NOMO-1 treated with dmso at 0.1 percent for 144 hours (cell line): ENCODE data around the gene TMTC4.
"Not testable (repeated sequence)": the region's sequence is repeated elsewhere in the genome, so short reads cannot be mapped to it uniquely, and the experiment has no call there.

Source experiments
- DNase-seq: peaks from one replicate; lab custom pipeline; 2025; ENCODE audit not compliant: unreplicated experiment; lab: John Stamatoyannopoulos, UW

Gene TMTC4

DNA sequence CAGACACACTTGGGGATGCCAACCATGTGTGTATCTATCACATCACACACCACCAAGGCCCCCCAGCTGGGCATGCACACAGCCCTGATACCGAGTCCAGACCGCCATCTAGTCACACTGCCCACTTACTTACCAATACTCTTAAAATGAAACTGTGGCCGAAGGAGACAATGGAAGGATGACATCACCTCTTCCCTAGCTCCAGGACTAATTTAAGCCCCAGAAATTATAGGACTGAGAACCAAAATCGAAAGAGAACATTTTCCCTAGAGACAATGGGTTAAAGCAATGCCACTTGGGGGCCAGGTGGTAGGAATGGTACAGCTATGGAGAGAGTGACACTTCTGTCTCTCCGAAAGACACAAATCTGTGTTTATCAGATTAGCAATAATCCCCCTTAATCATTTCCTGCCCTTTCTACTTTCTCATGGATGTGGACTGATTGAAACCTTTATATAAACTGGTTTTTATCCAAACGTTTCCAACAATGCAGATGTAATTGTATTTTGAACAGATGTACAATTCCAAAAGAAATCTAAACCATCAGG lies 85.3 kb downstream of the TMTC4 start:
- DNase-seq, result no peak

- DNase-seq, result peak; percentile 49
Observed at GRCh38 chr13:100588331-100589177, 86.0 kb downstream of the TMTC4 start, which contains the start of gene GGACT. Gene GGACT (minus strand): TSS chr13:100588789. CDS start chr13:100532591, 56,198 bp downstream.

DNA sequence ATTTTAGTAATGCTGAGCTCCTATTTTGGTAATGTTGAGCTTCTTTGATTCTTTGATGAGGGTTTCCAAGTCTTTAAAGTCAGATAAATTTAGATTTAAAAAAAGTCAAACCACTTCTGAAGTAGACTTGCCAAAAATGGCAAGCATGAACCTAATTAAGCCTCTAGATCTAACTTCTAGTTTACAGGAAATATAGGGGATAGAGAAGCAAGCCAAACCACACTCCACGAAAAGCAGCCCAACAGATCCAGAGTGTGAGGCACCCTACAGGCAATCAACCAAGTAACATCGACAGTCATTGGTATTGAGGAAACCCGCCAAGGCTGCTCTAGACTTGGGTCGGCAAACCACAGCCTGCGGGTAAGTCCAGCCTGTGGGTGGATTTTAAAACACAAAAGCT lies 89.7 kb downstream of the TMTC4 start:
- DNase-seq, result no peak

DNA sequence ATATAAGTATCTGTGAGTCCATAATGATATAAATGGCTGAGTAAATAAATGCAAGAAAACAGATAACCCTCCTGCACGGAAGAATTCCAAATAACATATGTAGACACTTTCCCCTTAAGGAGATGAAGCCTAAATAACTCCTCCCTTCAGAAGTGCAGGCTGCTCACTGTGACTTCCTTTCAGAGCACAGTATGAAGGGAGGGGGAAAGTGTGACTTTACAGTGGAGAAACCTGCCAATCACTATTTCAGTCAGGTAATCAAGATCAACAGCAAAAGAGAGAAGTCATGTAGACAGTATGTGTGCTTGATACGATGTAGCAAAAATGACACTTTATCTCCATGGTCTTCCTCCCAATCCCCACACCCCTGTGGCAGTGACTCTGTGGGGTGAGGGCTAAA lies 93.1 kb downstream of the TMTC4 start:
- no peak for DNase-seq

DNA sequence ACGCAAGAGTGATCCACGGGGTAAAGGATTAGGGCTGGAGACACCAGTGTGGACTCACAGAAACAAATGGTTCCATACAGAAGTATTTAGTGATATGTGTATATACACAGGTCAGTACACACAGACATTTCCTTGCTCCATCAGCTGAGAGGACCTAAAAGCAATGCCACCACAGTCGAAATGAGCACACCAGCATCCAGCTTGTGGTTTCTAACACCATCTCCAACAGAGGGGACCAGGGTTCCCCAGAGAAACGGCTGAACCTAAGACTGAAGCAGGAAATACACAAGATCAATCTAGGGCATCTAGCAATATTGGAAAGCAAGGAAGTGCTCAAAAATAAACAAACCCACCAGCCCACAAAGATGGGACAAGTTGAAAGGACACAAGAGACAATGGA lies 93.6 kb downstream of the TMTC4 start:
- no peak for DNase-seq

DNA sequence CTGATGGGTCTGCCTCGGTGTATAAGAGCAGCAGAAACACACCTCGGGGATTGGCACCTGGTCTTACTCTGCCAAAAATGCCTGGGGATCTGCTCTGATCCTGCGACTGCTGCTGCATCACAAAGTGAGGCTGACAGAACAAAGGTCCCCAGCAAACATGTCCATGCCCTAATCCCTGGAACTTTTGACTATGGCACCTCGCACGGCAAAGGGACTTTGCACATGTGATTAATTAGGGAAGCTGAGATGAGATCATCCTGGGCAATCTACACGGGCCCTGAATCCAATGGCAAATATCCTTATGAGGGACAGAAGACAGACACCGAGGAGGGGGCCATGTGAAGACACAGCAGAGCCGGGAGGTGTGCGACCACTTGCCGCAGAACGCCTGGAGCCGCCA lies 94.5 kb downstream of the TMTC4 start:
- DNase-seq, result no peak

- DNase-seq, result not testable (repeated sequence)
Observed at GRCh38 chr13:100577239-100577638, 97.4 kb downstream of the TMTC4 start.

DNA sequence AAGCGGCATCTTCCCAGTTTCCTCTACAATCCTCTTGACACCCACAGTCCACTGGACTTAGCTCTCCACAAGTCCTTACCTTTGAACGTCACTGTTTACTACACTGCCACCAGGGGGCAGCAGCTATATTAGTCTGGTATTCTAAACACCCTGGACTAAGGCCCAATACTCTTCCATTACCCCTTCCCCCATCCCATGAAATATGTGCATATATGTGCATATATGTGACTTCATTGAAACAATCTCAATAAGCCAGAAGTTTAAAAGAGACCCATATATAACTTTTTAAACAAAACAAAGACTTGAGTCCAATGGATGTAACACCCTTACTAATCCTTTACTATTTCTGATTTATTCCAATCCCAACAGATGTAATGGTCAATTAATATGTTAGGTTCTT lies 101.5 kb downstream of the TMTC4 start:
- peak; percentile 22 for DNase-seq

- DNase-seq, result no peak
Observed at GRCh38 chr13:100566543-100566942, 108.1 kb downstream of the TMTC4 start.

DNA sequence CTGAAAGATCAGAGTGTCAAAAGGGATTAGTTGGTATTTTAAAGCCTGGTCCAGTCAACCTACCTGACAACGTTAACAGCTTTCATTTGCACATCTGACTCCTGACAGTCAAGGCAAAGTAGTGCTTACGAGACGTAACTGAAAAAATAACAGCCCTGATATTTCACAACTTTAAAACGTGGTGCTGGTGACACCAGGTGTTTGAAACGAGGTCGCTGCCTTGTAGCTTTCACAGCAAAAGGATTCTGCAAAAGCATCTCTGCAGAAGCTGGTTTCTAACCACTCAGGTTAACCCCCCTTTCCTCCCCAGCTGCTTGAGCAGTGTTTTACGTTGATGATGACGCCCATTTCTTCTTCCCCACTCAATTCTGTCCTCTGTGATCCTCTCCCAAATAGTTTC lies 109.3 kb downstream of the TMTC4 start:
- DNase-seq, result no peak

DNA sequence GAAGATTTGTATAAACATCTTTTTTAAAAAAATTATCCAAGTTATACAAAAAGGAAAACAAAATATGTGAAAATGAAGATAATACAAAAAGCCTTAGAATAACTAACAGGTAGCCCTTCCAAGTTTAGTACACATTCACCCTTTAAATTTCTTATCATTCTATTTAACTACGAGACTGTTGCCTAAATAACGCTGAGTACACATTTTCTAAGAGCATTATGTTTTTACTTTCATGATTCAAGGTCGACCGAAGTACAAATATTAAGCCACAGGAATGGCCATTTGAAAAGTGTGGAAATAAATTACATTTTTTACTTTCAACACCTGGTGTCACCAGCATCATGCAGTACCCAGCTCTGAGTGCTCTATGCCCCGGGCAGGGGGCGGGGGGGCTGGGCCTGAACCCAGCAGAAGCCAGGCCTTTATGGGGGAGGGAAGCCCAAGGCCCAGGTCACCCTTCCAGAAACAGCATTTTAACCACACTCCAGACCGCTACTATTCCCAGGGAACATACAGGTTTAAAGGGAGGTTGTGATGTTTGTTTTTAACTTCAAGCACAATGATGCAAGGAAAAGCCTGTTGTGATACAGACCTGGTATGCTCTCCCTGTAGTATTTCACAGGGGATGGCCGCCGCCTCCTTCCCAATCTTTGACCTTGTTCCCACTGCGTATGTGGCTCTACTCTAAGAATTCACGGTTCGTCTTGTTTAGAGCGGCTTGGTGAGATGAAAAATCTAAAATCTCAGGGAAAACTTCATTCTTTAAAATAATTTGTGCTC lies 110.0 kb downstream of the TMTC4 start:
- no peak for DNase-seq

DNA sequence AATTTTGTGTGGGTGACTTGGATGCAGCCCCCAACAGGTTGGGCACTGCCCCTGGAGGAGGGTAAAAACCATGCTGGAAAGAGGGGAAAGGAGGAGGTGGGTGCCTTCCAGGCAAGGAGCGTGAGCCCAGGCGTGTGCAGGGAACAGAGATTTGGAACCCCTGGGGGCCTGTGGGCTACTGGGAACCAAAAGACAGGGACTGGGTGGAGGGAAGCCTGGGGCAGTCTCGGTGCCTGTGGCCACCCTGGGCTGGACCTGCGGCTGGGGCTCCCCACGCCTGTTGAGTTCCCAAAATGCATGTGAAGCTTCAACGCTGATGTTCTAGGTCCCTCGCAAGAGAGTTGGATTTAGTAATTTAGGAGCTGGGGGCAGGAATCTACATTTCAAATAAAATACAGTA lies 110.8 kb downstream of the TMTC4 start:
- no peak for DNase-seq

DNA sequence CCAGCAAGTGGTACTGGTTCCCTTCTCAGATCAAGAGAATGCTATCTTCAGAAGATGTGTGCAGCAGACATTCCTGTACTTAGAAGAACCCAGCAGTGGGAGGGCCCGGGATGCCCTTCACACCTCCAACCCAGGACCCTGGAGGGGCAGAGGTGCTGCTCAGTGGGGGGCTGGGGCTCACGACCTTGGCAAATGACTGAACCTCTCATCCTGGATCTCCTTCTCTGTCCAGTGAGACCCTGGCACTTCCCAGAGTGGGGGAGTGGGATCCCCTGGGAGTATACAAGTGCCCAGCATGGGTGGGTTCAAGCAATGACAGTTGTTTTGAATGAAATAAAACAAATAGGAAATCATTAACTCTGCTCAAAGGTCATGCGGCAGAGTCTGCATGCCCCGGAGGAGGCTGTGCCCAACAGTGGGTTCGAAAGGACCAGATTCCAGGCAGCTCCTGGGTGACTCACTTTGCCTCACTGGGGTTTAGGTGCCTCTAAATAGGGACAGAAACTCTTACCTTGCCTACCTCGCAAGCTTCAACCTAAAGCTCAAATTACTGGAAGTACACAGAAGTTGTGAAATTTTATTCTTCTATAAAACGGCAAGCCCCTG lies 112.9 kb downstream of the TMTC4 start:
- no peak for DNase-seq

DNA sequence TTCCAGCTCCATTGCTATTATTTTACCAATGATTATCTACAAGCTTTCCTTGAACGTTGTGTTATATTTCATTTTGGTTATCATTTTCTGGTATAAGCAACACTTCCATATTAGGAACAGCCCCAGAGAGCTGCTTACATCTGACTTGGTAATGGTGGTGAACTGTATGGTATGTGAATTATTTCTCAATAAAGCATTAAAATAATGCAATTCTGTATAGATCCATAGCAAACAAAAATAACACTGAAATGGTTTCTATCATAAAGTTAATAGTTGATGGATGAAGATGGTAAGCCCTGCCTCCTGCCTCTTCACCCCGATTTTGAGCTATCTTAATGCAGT lies 113.5 kb downstream of the TMTC4 start:
- no peak for DNase-seq

- DNase-seq, result no peak
Observed at GRCh38 chr13:100560498-100561157, 114.0 kb downstream of the TMTC4 start.

DNA sequence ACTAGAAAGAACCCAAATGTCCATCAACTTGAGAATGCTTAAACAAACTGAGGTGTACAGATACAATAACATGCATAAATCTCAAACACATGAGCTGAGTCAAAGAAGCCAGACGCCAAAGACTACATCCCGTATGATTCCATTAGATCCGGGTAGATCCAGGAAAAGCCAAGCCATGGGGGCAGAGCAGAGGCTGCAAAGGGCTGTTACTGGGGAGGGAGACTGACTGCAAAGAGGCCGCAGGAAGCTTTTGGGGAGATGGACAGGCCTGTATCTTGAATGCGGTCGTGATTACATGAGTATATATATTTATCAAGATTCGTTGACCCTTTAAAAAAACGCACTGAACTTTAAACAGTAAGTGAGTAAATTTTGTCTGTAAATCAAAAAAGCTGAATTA lies 114.7 kb downstream of the TMTC4 start:
- no peak for DNase-seq
